Activated T-cell treated with anti-CD3 and anti-CD28 coated beads, Interleukin-2, amount 50 U/mL, for 72 hours (primary cell): ENCODE data around the gene SAMD4A. TPM values are rescaled to one million over a fixed set of nuclear protein-coding genes. Genes with fewer than 3 reads are reported as not detected.

Experiments used
- ATAC-seq, 2 donors: fragments of 150-1000 bp; cut with Tn5 transposase; replicated peaks in 1 of 2; 2 replicates each; pipeline ENCODE4 v1.10.0; 2021; ENCODE audit warnings: moderate library complexity in 2 of 2, mild to moderate bottlenecking in 1 of 2
- DNase-seq, 2 donors: peaks; one replicate each; pipeline ENCODE4 v3.0.0; 2021 to 2022; ENCODE audit warnings: mixed read lengths in 1 of 2
- H3K27ac Mint-ChIP-seq: one replicate; pipeline ENCODE4 v1.8.0; 2022; ENCODE audit warnings: mild to moderate bottlenecking, moderate library complexity, mixed read lengths
- H3K27me3 Mint-ChIP-seq: one replicate; pipeline ENCODE4 v1.8.0; 2022; ENCODE audit warnings: low read depth, mixed read lengths
- H3K36me3 Mint-ChIP-seq, 2 donors: one replicate each; pipeline ENCODE4 v1.8.0; 2022; ENCODE audit warnings: mixed read lengths in 2 of 2, mild to moderate bottlenecking in 1 of 2; ENCODE audit not compliant: insufficient read depth in 2 of 2
- H3K4me1 Mint-ChIP-seq: one replicate; pipeline ENCODE4 v1.8.0; 2022; ENCODE audit warnings: low read depth, mixed read lengths
- H3K4me3 Mint-ChIP-seq, 2 donors: one replicate each; pipeline ENCODE4 v1.8.0; 2022; ENCODE audit warnings: mild to moderate bottlenecking in 2 of 2, mixed read lengths in 2 of 2, moderate library complexity in 2 of 2
- H3K9me3 Mint-ChIP-seq, 2 donors: one replicate each; pipeline ENCODE4 v1.8.0; 2022; ENCODE audit warnings: mixed read lengths in 2 of 2
- total RNA-seq, 2 donors: library from RNA; stranded (reverse); gene quantifications; one replicate each; pipeline ENCODE4 v1.2.3, GENCODE V29; 2022

The SAMD4A gene
- total RNA-seq, 2 donors from 2014 or later = 8.2 to 10.1 TPM

DNA sequence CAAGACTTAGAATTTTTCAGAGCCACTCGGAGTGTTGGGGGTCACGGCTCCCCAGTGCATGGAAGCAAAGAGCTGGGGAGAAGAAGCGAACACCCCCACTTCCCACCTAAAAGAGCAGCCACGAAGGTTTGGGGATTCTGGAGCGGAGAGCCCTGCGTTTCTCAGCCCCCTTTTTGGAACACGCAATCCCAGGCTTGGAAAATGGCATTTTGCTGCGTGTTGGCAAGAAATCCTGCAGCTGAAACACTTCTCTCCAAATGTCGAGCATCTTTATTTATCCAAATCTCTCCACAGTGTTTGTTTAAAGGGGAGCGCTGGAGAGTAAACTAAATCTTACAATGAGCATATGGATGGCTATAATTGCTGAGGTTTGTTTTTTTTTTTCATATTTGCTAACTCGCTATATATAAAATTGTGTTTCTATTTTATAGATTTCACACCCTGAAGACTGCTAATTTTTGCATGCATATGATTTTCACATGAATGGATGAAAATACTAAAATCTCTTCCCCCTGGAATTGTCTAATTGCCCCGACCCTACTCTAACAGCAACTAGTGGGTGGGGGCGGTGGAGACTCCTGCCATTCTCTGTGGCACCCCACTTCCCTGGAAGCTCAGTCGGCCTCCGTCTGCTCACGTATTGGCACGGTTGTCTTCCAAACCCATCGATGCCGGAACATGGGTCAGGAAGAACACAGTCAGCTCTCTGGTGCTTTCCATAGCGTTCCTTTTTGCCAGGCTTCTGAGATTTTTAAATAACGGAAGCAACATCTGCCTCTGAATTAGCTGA is 215.2 kb downstream of the SAMD4A start:
- no peak for DNase-seq
- Mint-ChIP-seq H3K27ac (no peak overlapping the region), H3K27me3 (peaks cover 35% of the 10 kb centered on the region), H3K36me3 (no peaks in the 10 kb centered on the region), H3K4me1 (peaks cover 24% of the 10 kb centered on the region), H3K4me3 (no peak overlapping the region), H3K9me3 (no peaks in the 10 kb centered on the region)
- ATAC-seq = no peak

GRCh38 chr14:54782751-54783659 is 216.1 kb downstream of the SAMD4A start:
- no peak for ATAC-seq

DNA sequence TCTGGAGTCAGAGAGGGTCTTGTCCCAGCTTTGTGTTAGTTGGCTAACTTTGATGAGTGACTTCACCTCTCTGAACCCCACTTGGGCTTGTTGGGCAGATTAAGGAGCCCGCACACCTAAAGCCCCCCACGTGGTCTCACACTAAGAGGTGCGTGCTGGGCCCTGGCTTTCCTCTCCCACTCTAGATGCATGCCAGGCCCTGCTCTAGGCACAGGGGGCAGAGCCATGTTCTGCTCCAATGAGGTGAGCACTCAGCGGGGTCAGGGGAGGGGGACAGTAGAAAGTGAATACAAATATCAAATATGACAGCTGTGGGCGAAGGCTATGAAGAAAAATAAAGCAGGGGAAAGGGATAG is 216.7 kb downstream of the SAMD4A start:
- Mint-ChIP-seq H3K36me3 (no peaks in the 10 kb centered on the region), H3K27me3 (peaks cover 24% of the 10 kb centered on the region), H3K4me3 (no peak overlapping the region), H3K9me3 (no peaks in the 10 kb centered on the region), H3K4me1 (peaks cover 10% of the 10 kb centered on the region), H3K27ac (no peak overlapping the region)
- ATAC-seq (no peak), DNase-seq (no peak)

More at GRCh38 chr14:54782751-54783659, 216.1 kb downstream of the SAMD4A start:
- peaks cover 31% of the 10 kb centered on the region for H3K27me3 Mint-ChIP-seq
- no peak overlapping the region for H3K27ac Mint-ChIP-seq
- H3K9me3 Mint-ChIP-seq = no peaks in the 10 kb centered on the region
- no peak overlapping the region for H3K4me3 Mint-ChIP-seq
- no peaks in the 10 kb centered on the region for H3K36me3 Mint-ChIP-seq
- no peak for DNase-seq
- peaks cover 16% of the 10 kb centered on the region for H3K4me1 Mint-ChIP-seq

DNA sequence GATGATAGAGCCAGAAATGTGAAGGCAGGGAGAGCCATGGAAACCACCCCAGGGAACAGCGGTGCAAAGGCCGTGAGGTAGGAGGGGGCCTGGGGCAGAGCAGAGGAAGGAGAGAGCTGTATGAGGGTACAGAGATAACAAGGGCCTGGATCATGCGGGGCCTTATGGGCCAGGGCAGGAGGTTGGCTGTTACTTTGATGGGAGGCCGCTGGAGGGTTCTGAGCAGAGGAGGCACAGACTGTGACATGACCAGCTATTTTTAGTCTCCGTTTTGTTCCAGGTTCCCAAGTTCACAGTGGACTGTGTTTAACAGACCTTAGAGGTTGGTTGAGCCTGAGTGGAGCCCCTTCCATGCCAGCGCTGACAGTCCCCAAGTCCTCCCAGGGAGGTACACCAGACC is 217.1 kb downstream of the SAMD4A start:
- Mint-ChIP-seq H3K27ac (no peak overlapping the region), H3K9me3 (no peaks in the 10 kb centered on the region), H3K36me3 (no peaks in the 10 kb centered on the region), H3K4me3 (no peak overlapping the region), H3K27me3 (peaks cover 20% of the 10 kb centered on the region), H3K4me1 (peaks cover 10% of the 10 kb centered on the region)
- no peak for DNase-seq
- no peak for ATAC-seq

- no peak for DNase-seq
- Mint-ChIP-seq H3K27me3 (peaks cover 17% of the 10 kb centered on the region), H3K9me3 (no peaks in the 10 kb centered on the region), H3K27ac (no peak overlapping the region), H3K36me3 (no peaks in the 10 kb centered on the region), H3K4me3 (no peak overlapping the region), H3K4me1 (peaks cover 10% of the 10 kb centered on the region)
- ATAC-seq = no peak
Observed at GRCh38 chr14:54784657-54785056, 217.7 kb downstream of the SAMD4A start.

DNA sequence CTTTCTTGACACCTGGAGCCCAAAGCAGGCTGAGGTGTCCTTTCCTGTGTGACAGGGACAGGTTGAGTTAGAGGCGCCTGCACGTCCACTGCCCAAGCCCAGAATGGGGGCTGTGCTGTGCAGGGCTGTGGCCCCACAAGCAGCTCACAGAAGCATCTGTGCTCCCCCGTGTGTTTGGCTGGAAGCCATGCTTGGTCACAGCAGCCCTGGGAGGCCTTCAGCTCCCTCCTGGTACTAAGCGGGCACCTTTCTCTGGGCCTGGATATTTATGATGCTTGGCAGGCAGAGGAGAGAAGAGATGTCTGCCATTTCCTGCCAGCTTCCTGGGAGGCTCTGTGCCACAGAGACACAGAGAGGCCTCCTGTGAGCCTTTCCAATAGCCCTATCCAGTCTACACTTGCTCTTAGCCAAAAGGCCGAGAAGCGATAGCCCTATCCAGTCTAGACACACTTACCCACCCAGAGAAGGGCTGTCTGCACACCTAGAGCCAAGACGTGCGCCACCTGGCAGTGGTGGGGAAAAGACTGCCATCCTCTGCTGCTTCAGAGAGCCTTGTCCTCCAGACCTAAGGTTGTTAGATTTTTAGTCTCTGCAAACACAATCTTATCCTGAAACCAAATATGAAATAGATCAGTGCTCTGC is 218.3 kb downstream of the SAMD4A start:
- peaks cover 14% of the 10 kb centered on the region for H3K27me3 Mint-ChIP-seq
- no peak for DNase-seq

DNA sequence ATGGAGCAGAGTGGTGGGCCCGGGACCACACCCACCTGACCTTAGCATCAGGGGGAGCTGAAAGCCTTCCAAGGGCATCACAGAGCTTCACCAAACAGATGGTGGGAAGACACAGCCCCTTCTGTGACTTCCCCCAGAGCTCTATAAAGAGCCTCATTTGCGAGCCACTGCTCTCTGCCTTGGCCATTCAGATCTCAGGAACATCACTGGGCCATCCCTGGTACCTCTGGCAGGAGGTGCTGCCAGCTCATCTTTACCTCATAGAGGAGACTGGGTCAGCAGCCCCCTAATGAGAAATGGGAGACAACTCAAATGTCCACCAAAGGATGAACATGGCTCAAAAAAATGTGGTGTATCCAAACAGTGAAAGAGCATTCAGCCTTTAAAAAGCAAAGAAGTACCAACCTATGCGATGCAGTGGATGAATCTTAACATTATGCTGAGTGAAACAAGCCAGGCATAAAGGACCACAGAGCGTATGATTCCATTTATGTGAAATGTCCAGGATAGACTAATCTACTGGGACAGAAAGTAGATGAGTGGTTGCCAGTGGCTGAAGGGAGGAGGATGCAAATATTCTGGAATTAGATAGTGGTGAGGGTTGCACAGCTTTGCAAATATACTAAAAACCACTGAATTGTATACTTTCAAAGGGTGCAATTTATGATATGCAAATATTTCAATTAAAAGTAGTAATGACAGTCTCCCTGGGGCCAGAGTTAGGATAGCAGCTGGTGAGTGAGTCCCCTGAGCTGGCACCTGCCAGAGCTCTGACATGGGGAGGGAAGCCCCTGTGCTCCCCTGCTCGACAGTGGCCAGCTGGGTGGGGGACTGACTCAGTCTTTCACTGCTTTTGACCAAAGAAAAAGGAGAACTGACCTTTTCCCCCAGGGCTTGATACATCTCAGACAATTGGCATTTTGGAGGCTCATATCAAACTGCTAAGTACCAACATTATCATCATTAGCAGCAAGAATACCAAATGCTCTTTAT is 219.1 kb downstream of the SAMD4A start:
- Mint-ChIP-seq H3K9me3 (no peaks in the 10 kb centered on the region), H3K27ac (no peak overlapping the region), H3K4me3 (no peak overlapping the region), H3K36me3 (no peaks in the 10 kb centered on the region), H3K27me3 (peaks cover 6% of the 10 kb centered on the region), H3K4me1 (peaks cover 10% of the 10 kb centered on the region)
- no peak for DNase-seq
- no peak for ATAC-seq

More for the DNA sequence above, 218.3 kb downstream of the SAMD4A start:
- Mint-ChIP-seq H3K27ac (no peak overlapping the region), H3K4me3 (no peak overlapping the region), H3K36me3 (no peaks in the 10 kb centered on the region), H3K9me3 (no peaks in the 10 kb centered on the region), H3K4me1 (peaks cover 10% of the 10 kb centered on the region)
- no peak for ATAC-seq

DNA sequence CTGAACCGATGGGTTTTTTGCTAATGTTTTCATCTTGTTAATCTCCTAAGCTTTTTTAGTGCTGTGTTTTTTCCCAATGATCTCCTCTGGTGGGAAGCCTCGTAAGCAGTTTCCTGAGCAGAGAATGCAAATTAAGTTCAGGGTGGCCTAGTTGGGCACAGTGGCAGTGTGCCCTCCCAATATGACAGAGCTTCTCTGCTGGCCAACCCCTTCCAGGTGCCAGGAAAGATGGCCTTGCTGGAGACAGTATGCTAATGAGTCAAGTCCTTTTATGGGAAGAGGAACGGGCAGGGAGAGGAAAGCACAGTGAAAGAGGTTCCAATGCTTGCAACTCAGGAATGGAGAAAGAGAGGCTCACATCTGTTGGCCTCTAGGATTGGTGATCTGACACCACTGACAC is 219.9 kb downstream of the SAMD4A start:
- ATAC-seq (no peak), DNase-seq (no peak)
- no peak overlapping the region for H3K27ac Mint-ChIP-seq
- H3K4me3 Mint-ChIP-seq = no peak overlapping the region
- peaks cover 10% of the 10 kb centered on the region for H3K4me1 Mint-ChIP-seq
- no peaks in the 10 kb centered on the region for H3K36me3 Mint-ChIP-seq
- no peaks in the 10 kb centered on the region for H3K27me3 Mint-ChIP-seq
- no peaks in the 10 kb centered on the region for H3K9me3 Mint-ChIP-seq

DNA sequence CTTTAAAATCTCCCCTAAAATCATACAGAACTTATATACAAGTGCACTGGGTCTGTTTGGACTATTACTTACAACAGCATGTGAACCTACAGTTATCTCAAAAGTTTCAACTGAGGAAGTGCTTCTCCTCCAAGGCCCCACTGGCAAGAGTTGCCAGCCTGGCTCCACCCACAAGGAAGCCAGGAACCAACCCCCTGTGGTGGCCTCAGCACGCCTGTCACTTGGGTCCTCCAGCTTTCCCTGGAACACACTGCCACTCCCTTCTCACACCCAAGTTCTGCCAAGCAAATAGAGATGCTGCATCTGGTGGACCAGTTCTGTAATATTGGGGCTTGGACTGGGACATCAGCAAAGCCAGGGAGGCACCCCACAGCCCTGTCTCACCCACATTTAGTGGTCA is 220.3 kb downstream of the SAMD4A start:
- DNase-seq = no peak
- H3K9me3 Mint-ChIP-seq = no peaks in the 10 kb centered on the region

DNA sequence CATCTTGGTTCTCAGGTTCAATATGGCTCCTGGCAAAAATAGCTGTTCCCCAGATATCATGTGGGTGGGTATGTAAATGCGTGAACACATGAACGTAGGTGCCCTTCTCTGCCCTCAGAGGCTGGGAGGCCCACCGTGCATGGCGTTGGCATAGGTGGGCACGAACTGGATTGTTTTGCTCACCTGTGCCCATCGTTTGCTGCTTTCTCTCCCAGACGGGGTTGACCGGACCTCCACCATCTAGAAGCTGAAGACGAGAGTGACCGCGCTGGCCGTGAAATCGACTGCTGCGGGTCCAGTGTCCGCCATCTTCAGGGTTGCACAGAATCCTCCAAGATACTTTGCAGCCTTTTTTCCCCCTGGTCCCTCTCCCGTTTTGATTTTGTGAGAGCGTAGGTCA is 221.8 kb downstream of the SAMD4A start:
- ATAC-seq = no peak
- Mint-ChIP-seq H3K36me3 (no peaks in the 10 kb centered on the region), H3K4me3 (no peak overlapping the region), H3K27me3 (no peaks in the 10 kb centered on the region), H3K27ac (no peak overlapping the region), H3K4me1 (no peaks in the 10 kb centered on the region), H3K9me3 (no peaks in the 10 kb centered on the region)
- no peak for DNase-seq

More for the DNA sequence above, 220.3 kb downstream of the SAMD4A start:
- ATAC-seq = no peak
- H3K4me1 Mint-ChIP-seq = peaks cover 10% of the 10 kb centered on the region
- H3K4me3 Mint-ChIP-seq = no peak overlapping the region
- no peaks in the 10 kb centered on the region for H3K36me3 Mint-ChIP-seq
- no peaks in the 10 kb centered on the region for H3K27me3 Mint-ChIP-seq
- H3K27ac Mint-ChIP-seq = no peak overlapping the region

- H3K36me3 Mint-ChIP-seq = no peaks in the 10 kb centered on the region
- no peak for DNase-seq
- H3K4me1 Mint-ChIP-seq = no peaks in the 10 kb centered on the region
- no peaks in the 10 kb centered on the region for H3K27me3 Mint-ChIP-seq
- H3K9me3 Mint-ChIP-seq = no peaks in the 10 kb centered on the region
- ATAC-seq = no peak
- no peak overlapping the region for H3K27ac Mint-ChIP-seq
- no peak overlapping the region for H3K4me3 Mint-ChIP-seq
Observed at GRCh38 chr14:54789166-54789565, 222.2 kb downstream of the SAMD4A start.

- no peaks in the 10 kb centered on the region for H3K27me3 Mint-ChIP-seq
- ATAC-seq = no peak
- no peak overlapping the region for H3K4me3 Mint-ChIP-seq
- no peaks in the 10 kb centered on the region for H3K4me1 Mint-ChIP-seq
- no peaks in the 10 kb centered on the region for H3K9me3 Mint-ChIP-seq
- no peaks in the 10 kb centered on the region for H3K36me3 Mint-ChIP-seq
- no peak for DNase-seq
- no peak overlapping the region for H3K27ac Mint-ChIP-seq
Observed at GRCh38 chr14:54789781-54790480, 223.0 kb downstream of the SAMD4A start.
